Liver (tissue), 9 donors: Measurements from ENCODE around the gene WDHD1. TPM values are rescaled to one million over a fixed set of nuclear protein-coding genes. Genes with fewer than 3 reads are reported as not detected.

Experiments used
- DNase-seq: peaks from one replicate; pipeline ENCODE4 v3.0.0-alpha.2; 2017; ENCODE audit warnings: low spot score
- H3K27ac ChIP-seq, 2 donors: one replicate each; pipeline ENCODE4 v1.7.0; 2013; ENCODE audit warnings: inconsistent platforms in 2 of 2, low read length in 2 of 2, control low read depth in 1 of 2, low read depth in 1 of 2, mild to moderate bottlenecking in 1 of 2
- H3K27me3 ChIP-seq, 4 donors: one replicate each; pipeline versions ENCODE4 v1.6.1 to v1.7.0; 2013; ENCODE audit warnings: low read length in 3 of 4, inconsistent platforms in 1 of 4, mild to moderate bottlenecking in 1 of 4, moderate library complexity in 1 of 4; ENCODE audit not compliant: control insufficient read depth in 4 of 4, insufficient read depth in 4 of 4
- H3K36me3 ChIP-seq, 4 donors: one replicate each; pipeline versions ENCODE4 v1.6.1 to v1.7.0; 2013; ENCODE audit warnings: low read length in 3 of 4, mild to moderate bottlenecking in 3 of 4, low read depth in 1 of 4, moderate library complexity in 1 of 4; ENCODE audit not compliant: control insufficient read depth in 4 of 4, insufficient read depth in 3 of 4
- H3K4me1 ChIP-seq, 4 donors: one replicate each; pipeline versions ENCODE4 v1.6.1 to v1.7.0; 2013; ENCODE audit warnings: low read length in 3 of 4, mild to moderate bottlenecking in 3 of 4, moderate library complexity in 1 of 4; ENCODE audit not compliant: control insufficient read depth in 4 of 4, insufficient read depth in 4 of 4
- H3K4me3 ChIP-seq, 3 donors: one replicate each; pipeline versions ENCODE4 v1.6.1 to v1.7.0; 2013; ENCODE audit warnings: low read length in 3 of 3, control low read depth in 1 of 3, low read depth in 1 of 3, mild to moderate bottlenecking in 1 of 3
- H3K9ac ChIP-seq, 2 donors: one replicate each; pipeline ENCODE4 v1.7.0; 2013; ENCODE audit warnings: low read length in 2 of 2, mild to moderate bottlenecking in 2 of 2, moderate library complexity in 2 of 2, control low read depth in 1 of 2, low read depth in 1 of 2
- H3K9me3 ChIP-seq, 4 donors: one replicate each; pipeline versions ENCODE4 v1.6.1 to v1.7.0; 2013; ENCODE audit warnings: low read length in 3 of 4; ENCODE audit not compliant: control insufficient read depth in 4 of 4
- EGR1 ChIP-seq, 2 donors: IDR thresholded peaks; 2 replicates each; pipeline ENCODE4 v1.6.1; 2016 to 2018; ENCODE audit warnings: antibody characterized with exemption in 2 of 2, low read depth in 2 of 2
- FOXA1 ChIP-seq: IDR thresholded peaks from 2 replicates; pipeline ENCODE4 v1.6.1; 2016; ENCODE audit warnings: antibody characterized with exemption
- FOXA2 ChIP-seq: IDR thresholded peaks from 2 replicates; pipeline ENCODE4 v1.6.1; 2016; ENCODE audit warnings: antibody characterized with exemption
- GABPA ChIP-seq, 2 donors: IDR thresholded peaks in 1 of 2; conservative IDR thresholded peaks in 1 of 2; 2 replicates each; pipeline ENCODE4 v1.6.1; 2016; ENCODE audit warnings: antibody characterized with exemption in 2 of 2, mild to moderate bottlenecking in 1 of 2, moderate library complexity in 1 of 2
- HNF4A ChIP-seq, 2 donors: conservative IDR thresholded peaks; 2 replicates each; pipeline ENCODE4 v1.6.1; 2016; ENCODE audit warnings: antibody characterized with exemption in 2 of 2, mild to moderate bottlenecking in 2 of 2
- HNF4G ChIP-seq: IDR thresholded peaks from 2 replicates; pipeline ENCODE4 v1.6.1; 2016; ENCODE audit warnings: antibody characterized with exemption
- JUND ChIP-seq, 2 donors: IDR thresholded peaks; 2 replicates each; pipeline ENCODE4 v1.6.1; 2016; ENCODE audit warnings: antibody characterized with exemption in 2 of 2
- NR2F2 ChIP-seq: IDR thresholded peaks from 2 replicates; pipeline ENCODE4 v1.6.1; 2016; ENCODE audit warnings: antibody characterized with exemption
- RAD21 ChIP-seq, 2 donors: IDR thresholded peaks; 2 replicates each; pipeline ENCODE4 v1.6.1; 2016; ENCODE audit warnings: antibody characterized with exemption in 2 of 2, mild to moderate bottlenecking in 2 of 2
- RXRA ChIP-seq, 2 donors: IDR thresholded peaks; 2 replicates each; pipeline ENCODE4 v1.6.1; 2017 to 2018; ENCODE audit warnings: antibody characterized with exemption in 2 of 2, mild to moderate bottlenecking in 1 of 2
- SP1 ChIP-seq: IDR thresholded peaks from 2 replicates; pipeline ENCODE4 v1.6.1; 2018; ENCODE audit warnings: antibody characterized with exemption, mild to moderate bottlenecking
- TAF1 ChIP-seq: conservative IDR thresholded peaks from 2 replicates; pipeline ENCODE4 v1.6.1; 2016; ENCODE audit warnings: antibody characterized with exemption, mild to moderate bottlenecking
- YY1 ChIP-seq: IDR thresholded peaks from 2 replicates; pipeline ENCODE4 v1.6.1; 2016; ENCODE audit warnings: antibody characterized with exemption, mild to moderate bottlenecking
- WGBS: extraction: QIAGEN DNeasy Blood & Tissue Kit; methylation state at CpG from one replicate; pipeline ENCODE4 v1.1.7; 2013; 5-methylcytosine and 5-hydroxymethylcytosine counted together
- polyA plus RNA-seq, 2 donors: library from polyadenylated mRNA; stranded (reverse) in 1 of 2; unstranded in 1 of 2; fragments of 200-250 nt in 1 of 2; fragments of >200 nt in 1 of 2; fragmentation: Nextera tagmentation in 1 of 2; extraction: Ambion mirVana in 1 of 2; gene quantifications; one replicate each; pipeline versions ENCODE4 v1.2.1 to v1.2.3, GENCODE V29; 2013 to 2015
- total RNA-seq, 2 donors: library from RNA; depleted of rRNA; stranded (reverse); fragments of >200 nt; gene quantifications; one replicate each; pipeline ENCODE4 v1.2.3, GENCODE V29; 2014
- TF ChIP-seq, protein P1 (sequence below): fragments of 150-350 bp; IDR thresholded peaks from 2 replicates; pipeline ENCODE4 v1.5.1; 2017; ENCODE audit warnings: improper control_type of control experiment, low read depth, low read length; ENCODE audit not compliant: missing input control
- TF ChIP-seq, protein P2 (sequence below): IDR thresholded peaks from 2 replicates; pipeline ENCODE4 v1.6.1; 2016; ENCODE audit warnings: antibody characterized with exemption, mild to moderate bottlenecking
- TF ChIP-seq, protein P3 (sequence below): IDR thresholded peaks from 2 replicates; pipeline ENCODE4 v1.6.1; 2016; ENCODE audit warnings: antibody characterized with exemption
- TF ChIP-seq, protein P4 (sequence below): IDR thresholded peaks from 2 replicates; pipeline ENCODE4 v1.6.1; 2016; ENCODE audit warnings: antibody characterized with exemption
- donor health status: healthy.
- donor health status: healthy.
- donor health status: healthy.
- donor health status: healthy.
- donor health status: healthy.

Gene WDHD1
- total and polyA plus RNA-seq, 4 donors = 0.18 to 14.1 (median 0.42) TPM

DNA sequence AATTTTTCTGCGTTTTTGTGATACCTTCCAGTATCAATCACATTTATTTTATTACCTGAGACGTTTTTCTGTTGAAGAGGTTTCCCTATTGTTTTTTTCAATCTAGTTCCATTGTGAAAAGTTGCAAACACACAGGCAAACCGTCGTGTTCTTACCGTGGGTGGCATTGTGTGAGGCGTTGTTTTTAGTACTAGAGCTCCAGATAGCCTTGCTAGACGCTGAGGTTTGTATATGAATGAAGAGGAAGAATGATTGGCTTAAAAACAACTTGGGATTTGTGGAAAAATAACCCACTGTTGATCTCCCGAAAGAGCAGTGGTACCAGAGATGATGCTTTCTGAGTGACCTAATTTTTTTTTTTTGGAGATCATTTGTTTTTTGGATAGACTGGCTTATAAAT, 1.2 kb upstream of the WDHD1 start:
- WGBS = 10% methylated on average over 8 of the region's 8 CpGs
- H3K4me3 ChIP-seq = peak overlapping the region; percentile 57 to 88 (median 60)

DNA sequence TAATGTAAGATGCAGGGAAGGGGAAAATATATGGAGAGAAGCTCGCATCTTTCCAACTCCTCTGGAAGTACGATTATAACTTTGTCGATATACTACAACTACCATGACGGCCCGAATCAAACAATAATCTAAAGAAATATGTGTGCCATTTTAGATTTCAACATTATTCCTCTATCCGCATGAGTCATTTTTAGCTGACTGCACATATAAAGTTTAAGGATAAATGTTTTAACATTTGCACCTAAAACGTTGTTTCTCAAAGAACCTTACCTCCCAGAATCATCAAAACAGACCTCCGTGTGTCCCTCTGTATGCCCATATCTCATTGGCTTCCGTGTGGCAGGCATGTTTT, 482 bp downstream of the WDHD1 start:
- H3K9ac ChIP-seq = peak overlapping the region; percentile 40 to 72
- no peaks in the 10 kb centered on the region for H3K27me3 ChIP-seq
- H3K4me3 ChIP-seq = peak overlapping the region; percentile 57 to 88 (median 60)
- peak overlapping the region; percentile 61 to 86 for H3K27ac ChIP-seq
- DNase-seq = no peak
- H3K36me3 ChIP-seq = no peaks in the 10 kb centered on the region
- no peaks in the 10 kb centered on the region for H3K9me3 ChIP-seq
- peaks cover 0 to 19% (median 16%) of the 10 kb centered on the region in 4 donors for H3K4me1 ChIP-seq
- WGBS = 4% methylated on average over 9 of the region's 9 CpGs
- TF ChIP-seq, protein P1, sequence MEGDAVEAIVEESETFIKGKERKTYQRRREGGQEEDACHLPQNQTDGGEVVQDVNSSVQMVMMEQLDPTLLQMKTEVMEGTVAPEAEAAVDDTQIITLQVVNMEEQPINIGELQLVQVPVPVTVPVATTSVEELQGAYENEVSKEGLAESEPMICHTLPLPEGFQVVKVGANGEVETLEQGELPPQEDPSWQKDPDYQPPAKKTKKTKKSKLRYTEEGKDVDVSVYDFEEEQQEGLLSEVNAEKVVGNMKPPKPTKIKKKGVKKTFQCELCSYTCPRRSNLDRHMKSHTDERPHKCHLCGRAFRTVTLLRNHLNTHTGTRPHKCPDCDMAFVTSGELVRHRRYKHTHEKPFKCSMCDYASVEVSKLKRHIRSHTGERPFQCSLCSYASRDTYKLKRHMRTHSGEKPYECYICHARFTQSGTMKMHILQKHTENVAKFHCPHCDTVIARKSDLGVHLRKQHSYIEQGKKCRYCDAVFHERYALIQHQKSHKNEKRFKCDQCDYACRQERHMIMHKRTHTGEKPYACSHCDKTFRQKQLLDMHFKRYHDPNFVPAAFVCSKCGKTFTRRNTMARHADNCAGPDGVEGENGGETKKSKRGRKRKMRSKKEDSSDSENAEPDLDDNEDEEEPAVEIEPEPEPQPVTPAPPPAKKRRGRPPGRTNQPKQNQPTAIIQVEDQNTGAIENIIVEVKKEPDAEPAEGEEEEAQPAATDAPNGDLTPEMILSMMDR = no peak
- TF ChIP-seq, protein P2, sequence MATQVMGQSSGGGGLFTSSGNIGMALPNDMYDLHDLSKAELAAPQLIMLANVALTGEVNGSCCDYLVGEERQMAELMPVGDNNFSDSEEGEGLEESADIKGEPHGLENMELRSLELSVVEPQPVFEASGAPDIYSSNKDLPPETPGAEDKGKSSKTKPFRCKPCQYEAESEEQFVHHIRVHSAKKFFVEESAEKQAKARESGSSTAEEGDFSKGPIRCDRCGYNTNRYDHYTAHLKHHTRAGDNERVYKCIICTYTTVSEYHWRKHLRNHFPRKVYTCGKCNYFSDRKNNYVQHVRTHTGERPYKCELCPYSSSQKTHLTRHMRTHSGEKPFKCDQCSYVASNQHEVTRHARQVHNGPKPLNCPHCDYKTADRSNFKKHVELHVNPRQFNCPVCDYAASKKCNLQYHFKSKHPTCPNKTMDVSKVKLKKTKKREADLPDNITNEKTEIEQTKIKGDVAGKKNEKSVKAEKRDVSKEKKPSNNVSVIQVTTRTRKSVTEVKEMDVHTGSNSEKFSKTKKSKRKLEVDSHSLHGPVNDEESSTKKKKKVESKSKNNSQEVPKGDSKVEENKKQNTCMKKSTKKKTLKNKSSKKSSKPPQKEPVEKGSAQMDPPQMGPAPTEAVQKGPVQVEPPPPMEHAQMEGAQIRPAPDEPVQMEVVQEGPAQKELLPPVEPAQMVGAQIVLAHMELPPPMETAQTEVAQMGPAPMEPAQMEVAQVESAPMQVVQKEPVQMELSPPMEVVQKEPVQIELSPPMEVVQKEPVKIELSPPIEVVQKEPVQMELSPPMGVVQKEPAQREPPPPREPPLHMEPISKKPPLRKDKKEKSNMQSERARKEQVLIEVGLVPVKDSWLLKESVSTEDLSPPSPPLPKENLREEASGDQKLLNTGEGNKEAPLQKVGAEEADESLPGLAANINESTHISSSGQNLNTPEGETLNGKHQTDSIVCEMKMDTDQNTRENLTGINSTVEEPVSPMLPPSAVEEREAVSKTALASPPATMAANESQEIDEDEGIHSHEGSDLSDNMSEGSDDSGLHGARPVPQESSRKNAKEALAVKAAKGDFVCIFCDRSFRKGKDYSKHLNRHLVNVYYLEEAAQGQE = no peak
- no peak for TF ChIP-seq SP1
- no peak for TF ChIP-seq HNF4A (conservative IDR thresholded peaks at IDR 0.05)
- TF ChIP-seq NR2F2 = no peak
- no peak for TF ChIP-seq YY1
- no peak for TF ChIP-seq TAF1
- no peak for TF ChIP-seq HNF4G
- no peak for TF ChIP-seq JUND (IDR thresholded peaks at IDR 0.05)

More for the DNA sequence above, 1.2 kb upstream of the WDHD1 start:
- peak overlapping the region in 1 of 2 donors; percentile 63 for H3K9ac ChIP-seq
- no peak for DNase-seq
- H3K27ac ChIP-seq = no peak overlapping the region
- TF ChIP-seq, protein P1 = no peak
- TF ChIP-seq NR2F2 (no peak), FOXA2 (no peak), HNF4A (conservative IDR thresholded peaks at IDR 0.05) (no peak), HNF4G (no peak), EGR1 (IDR thresholded peaks at IDR 0.05; ENCODE audit: low read depth in 2 of 2) (no peak), FOXA1 (no peak), JUND (IDR thresholded peaks at IDR 0.05) (no peak), RAD21 (IDR thresholded peaks at IDR 0.05) (no peak), SP1 (no peak), GABPA (IDR thresholded peaks at IDR 0.05 in 1 of 2, conservative IDR thresholded peaks at IDR 0.05 in 1 of 2) (no peak), RXRA (IDR thresholded peaks at IDR 0.05) (no peak)
- TF ChIP-seq, protein P2 = no peak
- TF ChIP-seq, protein P3, sequence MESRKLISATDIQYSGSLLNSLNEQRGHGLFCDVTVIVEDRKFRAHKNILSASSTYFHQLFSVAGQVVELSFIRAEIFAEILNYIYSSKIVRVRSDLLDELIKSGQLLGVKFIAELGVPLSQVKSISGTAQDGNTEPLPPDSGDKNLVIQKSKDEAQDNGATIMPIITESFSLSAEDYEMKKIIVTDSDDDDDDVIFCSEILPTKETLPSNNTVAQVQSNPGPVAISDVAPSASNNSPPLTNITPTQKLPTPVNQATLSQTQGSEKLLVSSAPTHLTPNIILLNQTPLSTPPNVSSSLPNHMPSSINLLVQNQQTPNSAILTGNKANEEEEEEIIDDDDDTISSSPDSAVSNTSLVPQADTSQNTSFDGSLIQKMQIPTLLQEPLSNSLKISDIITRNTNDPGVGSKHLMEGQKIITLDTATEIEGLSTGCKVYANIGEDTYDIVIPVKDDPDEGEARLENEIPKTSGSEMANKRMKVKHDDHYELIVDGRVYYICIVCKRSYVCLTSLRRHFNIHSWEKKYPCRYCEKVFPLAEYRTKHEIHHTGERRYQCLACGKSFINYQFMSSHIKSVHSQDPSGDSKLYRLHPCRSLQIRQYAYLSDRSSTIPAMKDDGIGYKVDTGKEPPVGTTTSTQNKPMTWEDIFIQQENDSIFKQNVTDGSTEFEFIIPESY = no peak
- TF ChIP-seq, protein P4, sequence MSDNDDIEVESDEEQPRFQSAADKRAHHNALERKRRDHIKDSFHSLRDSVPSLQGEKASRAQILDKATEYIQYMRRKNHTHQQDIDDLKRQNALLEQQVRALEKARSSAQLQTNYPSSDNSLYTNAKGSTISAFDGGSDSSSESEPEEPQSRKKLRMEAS = no peak
- no peaks in the 10 kb centered on the region for H3K9me3 ChIP-seq
- peaks cover 0 to 19% (median 16%) of the 10 kb centered on the region in 4 donors for H3K4me1 ChIP-seq
- no peaks in the 10 kb centered on the region for H3K27me3 ChIP-seq
- no peaks in the 10 kb centered on the region for H3K36me3 ChIP-seq
